ENCODE data around the gene SDCCAG8. TPM values are rescaled to one million over a fixed set of nuclear protein-coding genes. Genes with fewer than 3 reads are reported as not detected.

SDCCAG8 gene
- total RNA-seq, 1 experiment from 2014 or later = 194 TPM

GRCh38 chr1:243364866-243365265, 109.0 kb downstream of the SDCCAG8 start:
- no peak for DNase-seq
- intact Hi-C loops (cut with micrococcal nuclease) = no loop called here
- Histone ChIP-seq H3K36me3 (ENCODE audit: low read depth, low read length) (no peaks in the 10 kb centered on the region), H3K27me3 (ENCODE audit: low read length) (no peaks in the 10 kb centered on the region), H3K79me2 (ENCODE audit: low read length) (no peaks in the 10 kb centered on the region), H2AFZ (ENCODE audit: low read length) (no peak overlapping the region), H3K9me2 (replicated peaks; ENCODE audit: low read length) (no peaks in the 10 kb centered on the region), H3F3A (ENCODE audit: low read length, unreplicated experiment) (no peaks in the 10 kb centered on the region), H3K9ac (ENCODE audit: low read length) (no peak overlapping the region), H3K4me2 (ENCODE audit: low read length) (no peak overlapping the region), H3K27ac (ENCODE audit: low read length) (no peak overlapping the region), H3K4me3 (ENCODE audit: low read length) (no peak overlapping the region), H3K4me1 (ENCODE audit: insufficient read depth, low read length) (no peaks in the 10 kb centered on the region), H3K9me3 (ENCODE audit: low read length) (no peaks in the 10 kb centered on the region), H4K20me1 (ENCODE audit: low read length) (no peaks in the 10 kb centered on the region)
- CTCF ChIA-PET = no interaction called here
- no peak for TF ChIP-seq EZH2phosphoT487 (IDR thresholded peaks at IDR 0.05; ENCODE audit: borderline replicate concordance, low read length)
- TF ChIP-seq CTCF (conservative IDR thresholded peaks at IDR 0.05; ENCODE audit: low read depth, low read length) = no peak
- TF ChIP-seq EZH2 (IDR thresholded peaks at IDR 0.05; ENCODE audit: low read length, unreplicated experiment) = no peak
- no peak for ATAC-seq
- BruUV-seq (replicated peaks) = no TSS peak
- POLR2A ChIA-PET (ENCODE audit: unreplicated experiment) = no interaction called here

DNA sequence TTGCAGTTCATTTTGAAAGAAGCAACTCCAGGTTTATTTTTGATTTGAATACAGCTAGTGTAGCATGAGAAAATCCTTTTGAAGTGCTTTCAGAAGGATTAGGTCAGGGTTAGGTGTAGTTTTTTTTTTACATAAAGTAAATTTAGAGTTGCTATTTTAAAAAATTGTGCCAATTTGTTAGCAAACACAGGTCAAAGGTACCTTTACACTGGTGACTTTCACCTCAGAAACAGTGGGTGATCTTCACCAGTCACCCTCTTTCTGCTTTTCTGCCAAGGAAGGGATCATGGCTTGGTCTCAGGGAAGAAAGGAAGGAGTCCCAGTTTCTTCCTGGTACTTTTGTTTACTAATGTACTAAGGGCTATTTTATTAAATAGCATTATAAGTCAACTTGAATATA, 111.5 kb downstream of the SDCCAG8 start:
- no peaks in the 10 kb centered on the region for H3K9me2 ChIP-seq (replicated peaks; ENCODE audit: low read length)
- no peak for DNase-seq
- no peaks in the 10 kb centered on the region for H3K36me3 ChIP-seq (ENCODE audit: low read depth, low read length)
- no TSS peak for BruUV-seq (replicated peaks)
- no peak for TF ChIP-seq CTCF (conservative IDR thresholded peaks at IDR 0.05; ENCODE audit: low read depth, low read length)
- TF ChIP-seq EZH2 (IDR thresholded peaks at IDR 0.05; ENCODE audit: low read length, unreplicated experiment) = no peak
- no peak for TF ChIP-seq EZH2phosphoT487 (IDR thresholded peaks at IDR 0.05; ENCODE audit: borderline replicate concordance, low read length)
- no peaks in the 10 kb centered on the region for H3F3A ChIP-seq (ENCODE audit: low read length, unreplicated experiment)
- H3K27ac ChIP-seq (ENCODE audit: low read length) = no peak overlapping the region
- no peaks in the 10 kb centered on the region for H3K9me3 ChIP-seq (ENCODE audit: low read length)
- H3K4me1 ChIP-seq (ENCODE audit: insufficient read depth, low read length) = no peaks in the 10 kb centered on the region
- H4K20me1 ChIP-seq (ENCODE audit: low read length) = no peaks in the 10 kb centered on the region
- no peak overlapping the region for H3K9ac ChIP-seq (ENCODE audit: low read length)
- intact Hi-C loops (cut with micrococcal nuclease) = no loop called here
- H3K79me2 ChIP-seq (ENCODE audit: low read length) = no peaks in the 10 kb centered on the region
- H2AFZ ChIP-seq (ENCODE audit: low read length) = no peak overlapping the region
- no peak for ATAC-seq
- H3K27me3 ChIP-seq (ENCODE audit: low read length) = no peaks in the 10 kb centered on the region
- H3K4me3 ChIP-seq (ENCODE audit: low read length) = no peak overlapping the region
- ChIA-PET POLR2A (ENCODE audit: unreplicated experiment) (no interaction called here), CTCF (no interaction called here)
- H3K4me2 ChIP-seq (ENCODE audit: low read length) = no peak overlapping the region

- intact Hi-C loops (cut with micrococcal nuclease) = no loop called here
- Histone ChIP-seq H3K4me3 (ENCODE audit: low read length) (no peak overlapping the region), H3K9me3 (ENCODE audit: low read length) (peaks cover 7% of the 10 kb centered on the region; the same call in 1 of the 2 replicates), H3K79me2 (ENCODE audit: low read length) (no peaks in the 10 kb centered on the region), H3F3A (ENCODE audit: low read length, unreplicated experiment) (no peaks in the 10 kb centered on the region), H3K9me2 (replicated peaks; ENCODE audit: low read length) (no peaks in the 10 kb centered on the region), H3K4me2 (ENCODE audit: low read length) (no peak overlapping the region), H3K36me3 (ENCODE audit: low read depth, low read length) (peaks cover 5% of the 10 kb centered on the region; the same call in 1 of the 2 replicates), H3K27me3 (ENCODE audit: low read length) (no peaks in the 10 kb centered on the region), H3K4me1 (ENCODE audit: insufficient read depth, low read length) (no peaks in the 10 kb centered on the region), H2AFZ (ENCODE audit: low read length) (no peak overlapping the region), H4K20me1 (ENCODE audit: low read length) (no peaks in the 10 kb centered on the region), H3K9ac (ENCODE audit: low read length) (no peak overlapping the region), H3K27ac (ENCODE audit: low read length) (no peak overlapping the region)
- DNase-seq = no peak
- no peak for TF ChIP-seq EZH2 (IDR thresholded peaks at IDR 0.05; ENCODE audit: low read length, unreplicated experiment)
- POLR2A ChIA-PET (ENCODE audit: unreplicated experiment) = no interaction called here
- no peak for ATAC-seq
- CTCF ChIA-PET = no interaction called here
- BruUV-seq (replicated peaks) = no TSS peak
Observed at GRCh38 chr1:243374412-243374811, 118.6 kb downstream of the SDCCAG8 start.
